ENCODE results near the gene AP2B1. TPM values are rescaled to one million over a fixed set of nuclear protein-coding genes. Genes with fewer than 3 reads are reported as not detected.

The AP2B1 gene
- total RNA-seq, 3 donors from 2014 or later, result 78.4 to 91.9 (median 88.5) TPM

DNA sequence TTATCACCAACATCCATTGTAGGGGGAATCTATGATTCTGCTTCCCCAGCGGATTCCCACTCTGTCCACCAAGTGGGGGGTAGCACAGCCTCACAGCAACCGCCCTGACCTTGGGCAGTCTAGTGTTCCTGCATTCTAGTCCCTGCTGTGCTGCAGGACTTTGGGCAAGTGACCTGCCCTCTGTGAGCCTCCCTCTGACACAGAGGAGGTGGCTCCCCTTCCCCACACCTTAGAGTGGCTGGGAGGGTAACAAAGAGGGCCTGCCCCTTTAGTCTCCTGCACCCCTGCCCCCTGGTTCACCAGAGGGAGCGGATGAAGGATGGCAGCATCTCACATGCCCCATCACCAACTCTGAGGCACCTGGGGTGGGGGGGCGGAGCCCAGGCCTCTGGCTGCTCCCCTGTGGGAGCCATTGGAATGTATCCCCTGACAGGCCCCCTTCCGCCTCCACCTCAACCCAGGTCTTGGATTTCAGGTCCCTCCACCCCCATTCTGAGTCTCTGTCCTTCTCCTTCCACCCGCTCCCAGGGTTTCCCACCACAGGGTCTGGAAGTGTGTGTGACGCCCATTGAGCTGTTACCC lies 155.9 kb downstream of the AP2B1 start:
- H3K4me3 ChIP-seq, result no peak overlapping the region
- no peak for DNase-seq (ENCODE audit: low spot score in 2 of 2)
- intact Hi-C loops (cut with DNase I; ENCODE audit: low total_unique reads), result no loop called here
- H3K27ac ChIP-seq, result no peak overlapping the region
- no peaks in the 10 kb centered on the region for H3K36me3 ChIP-seq
- no peaks in the 10 kb centered on the region for H3K9me3 ChIP-seq
- TF ChIP-seq, protein P1, sequence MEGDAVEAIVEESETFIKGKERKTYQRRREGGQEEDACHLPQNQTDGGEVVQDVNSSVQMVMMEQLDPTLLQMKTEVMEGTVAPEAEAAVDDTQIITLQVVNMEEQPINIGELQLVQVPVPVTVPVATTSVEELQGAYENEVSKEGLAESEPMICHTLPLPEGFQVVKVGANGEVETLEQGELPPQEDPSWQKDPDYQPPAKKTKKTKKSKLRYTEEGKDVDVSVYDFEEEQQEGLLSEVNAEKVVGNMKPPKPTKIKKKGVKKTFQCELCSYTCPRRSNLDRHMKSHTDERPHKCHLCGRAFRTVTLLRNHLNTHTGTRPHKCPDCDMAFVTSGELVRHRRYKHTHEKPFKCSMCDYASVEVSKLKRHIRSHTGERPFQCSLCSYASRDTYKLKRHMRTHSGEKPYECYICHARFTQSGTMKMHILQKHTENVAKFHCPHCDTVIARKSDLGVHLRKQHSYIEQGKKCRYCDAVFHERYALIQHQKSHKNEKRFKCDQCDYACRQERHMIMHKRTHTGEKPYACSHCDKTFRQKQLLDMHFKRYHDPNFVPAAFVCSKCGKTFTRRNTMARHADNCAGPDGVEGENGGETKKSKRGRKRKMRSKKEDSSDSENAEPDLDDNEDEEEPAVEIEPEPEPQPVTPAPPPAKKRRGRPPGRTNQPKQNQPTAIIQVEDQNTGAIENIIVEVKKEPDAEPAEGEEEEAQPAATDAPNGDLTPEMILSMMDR (IDR thresholded peaks at IDR 0.05), result no peak
- peaks cover 0 to 41% of the 10 kb centered on the region in 2 donors for H3K27me3 ChIP-seq
- H3K4me1 ChIP-seq, result peaks cover 0 to 11% of the 10 kb centered on the region in 2 donors

DNA sequence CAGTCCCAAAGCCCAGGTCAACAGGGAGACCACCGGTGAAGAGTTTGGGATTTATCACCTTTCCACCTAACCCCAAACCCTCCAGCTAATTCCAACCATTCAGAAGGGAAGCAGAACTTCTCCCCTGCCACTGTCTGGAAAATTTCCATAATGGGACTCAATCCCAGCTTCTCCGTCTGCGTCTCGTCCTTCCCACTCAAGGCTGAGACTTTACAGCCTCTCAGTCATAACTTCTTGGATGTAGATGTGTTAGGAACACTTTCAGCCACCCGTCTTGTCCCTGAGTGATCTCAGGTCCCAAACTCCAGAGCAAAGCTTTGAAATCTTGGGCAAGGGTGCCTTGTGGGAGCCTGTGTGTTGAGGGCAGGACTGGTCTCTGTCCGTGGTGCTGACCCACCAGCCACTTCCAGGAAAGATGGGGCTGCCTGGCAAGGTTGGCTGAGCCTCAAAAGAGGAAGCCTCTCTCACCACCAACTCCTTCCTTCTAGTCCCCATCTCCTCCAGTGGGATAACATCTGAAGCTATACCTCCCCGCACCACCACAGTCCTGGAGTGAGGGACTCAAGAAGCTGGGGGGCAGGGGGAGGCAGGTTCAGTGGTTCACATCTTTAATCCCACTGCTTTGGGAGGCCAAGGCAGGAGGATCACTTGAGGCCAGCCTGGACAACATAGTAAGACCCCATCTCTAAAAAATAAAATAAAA lies 156.7 kb downstream of the AP2B1 start:
- Histone ChIP-seq H3K9me3 (no peaks in the 10 kb centered on the region), H3K4me1 (peaks cover 3 to 14% of the 10 kb centered on the region in 2 donors), H3K36me3 (no peaks in the 10 kb centered on the region), H3K27ac (no peak overlapping the region), H3K27me3 (peaks cover 0 to 41% of the 10 kb centered on the region in 2 donors), H3K4me3 (no peak overlapping the region)
- TF ChIP-seq POLR2A (IDR thresholded peaks at IDR 0.05) (no peak), POLR2AphosphoS5 (IDR thresholded peaks at IDR 0.05) (no peak)
- TF ChIP-seq, protein P1 (IDR thresholded peaks at IDR 0.05), result no peak
- no peak for DNase-seq (ENCODE audit: low spot score in 2 of 2)
- intact Hi-C loops (cut with DNase I; ENCODE audit: low total_unique reads), result no loop called here

DNA sequence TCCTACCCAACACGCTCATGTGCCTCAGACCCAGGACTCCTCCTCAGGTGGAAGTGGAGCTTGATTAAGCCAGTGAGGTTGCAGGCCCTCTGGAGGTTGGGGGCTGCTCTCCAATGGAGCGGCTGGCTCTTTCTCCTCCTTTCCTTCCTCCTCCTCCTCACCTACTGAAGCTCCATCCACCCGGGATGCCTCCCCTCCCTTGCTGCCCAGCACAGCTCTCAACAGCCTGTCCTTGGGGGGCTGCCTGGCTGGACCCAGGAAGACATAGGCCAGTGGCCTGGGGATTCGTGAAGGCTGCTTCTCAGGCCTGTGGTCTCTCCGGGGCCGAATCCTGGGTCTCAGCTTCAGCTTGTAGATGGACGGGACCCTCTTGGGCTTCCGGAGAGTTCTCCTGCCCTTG lies 157.7 kb downstream of the AP2B1 start:
- H3K9me3 ChIP-seq, result no peaks in the 10 kb centered on the region
- H3K27me3 ChIP-seq, result peaks cover 0 to 41% of the 10 kb centered on the region in 2 donors
- TF ChIP-seq POLR2AphosphoS5 (IDR thresholded peaks at IDR 0.05), result no peak
- TF ChIP-seq, protein P1 (IDR thresholded peaks at IDR 0.05), result no peak
- TF ChIP-seq POLR2A (IDR thresholded peaks at IDR 0.05), result no peak
- no peak overlapping the region for H3K27ac ChIP-seq
- H3K4me1 ChIP-seq, result peaks cover 3 to 14% of the 10 kb centered on the region in 2 donors
- H3K4me3 ChIP-seq, result no peak overlapping the region
- H3K36me3 ChIP-seq, result no peaks in the 10 kb centered on the region
- intact Hi-C loops (cut with DNase I; ENCODE audit: low total_unique reads), result no loop called here
- DNase-seq (ENCODE audit: low spot score in 2 of 2), result no peak

DNA sequence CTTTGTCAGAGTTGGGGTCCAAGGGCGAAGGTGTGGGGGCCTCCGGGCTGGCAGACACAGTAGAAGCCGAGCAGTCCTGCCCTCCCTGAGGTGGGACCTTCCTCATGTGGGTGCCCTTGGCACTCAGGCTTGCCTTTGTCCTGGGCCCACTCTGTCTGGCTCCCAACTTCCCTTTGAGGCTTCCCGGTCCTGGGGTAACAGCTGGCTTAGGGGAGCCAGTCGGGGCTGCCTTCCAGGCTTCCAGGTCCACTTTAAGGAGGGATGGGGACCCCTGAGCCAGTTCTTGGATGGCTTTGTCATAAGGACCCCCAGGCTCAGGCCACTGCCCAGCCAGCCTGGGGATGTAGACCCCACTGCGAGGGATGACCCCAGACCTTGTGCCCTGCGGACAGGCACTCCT lies 158.1 kb downstream of the AP2B1 start:
- Histone ChIP-seq H3K4me3 (no peak overlapping the region), H3K36me3 (no peaks in the 10 kb centered on the region), H3K4me1 (peaks cover 3 to 14% of the 10 kb centered on the region in 2 donors), H3K9me3 (no peaks in the 10 kb centered on the region), H3K27me3 (peaks cover 0 to 38% of the 10 kb centered on the region in 2 donors), H3K27ac (no peak overlapping the region)
- intact Hi-C loops (cut with DNase I; ENCODE audit: low total_unique reads), result no loop called here
- no peak for DNase-seq (ENCODE audit: low spot score in 2 of 2)
- TF ChIP-seq POLR2A (IDR thresholded peaks at IDR 0.05), result no peak
- TF ChIP-seq, protein P1 (IDR thresholded peaks at IDR 0.05), result no peak
- TF ChIP-seq POLR2AphosphoS5 (IDR thresholded peaks at IDR 0.05), result no peak

DNA sequence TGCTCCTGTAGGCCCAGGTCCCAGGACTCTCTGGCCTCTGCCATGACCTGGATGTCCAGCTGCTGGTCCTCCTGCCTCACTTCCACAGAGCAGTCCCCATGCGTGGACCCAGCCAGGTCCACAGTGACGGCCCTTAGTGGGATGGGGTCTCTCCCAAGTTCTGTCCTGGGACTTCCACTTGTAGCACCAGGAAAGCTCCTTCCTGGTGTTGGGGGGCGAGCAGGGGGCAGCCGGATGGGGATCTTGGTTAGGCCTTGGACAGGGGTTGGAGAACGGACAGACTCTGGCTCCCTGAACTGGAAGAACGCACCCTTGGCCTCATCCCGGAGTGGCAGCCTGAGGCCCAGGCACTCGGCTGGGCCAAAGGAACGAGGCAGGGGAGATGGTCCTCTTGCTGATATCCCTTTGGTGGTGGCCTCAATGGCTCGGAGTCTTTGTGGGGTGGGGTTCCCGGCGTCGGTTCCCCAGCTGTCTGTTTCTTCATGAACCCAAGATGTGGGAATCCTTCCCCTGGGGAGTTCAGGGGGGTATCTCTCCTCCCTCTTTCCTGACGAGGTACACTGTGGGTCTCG lies 158.7 kb downstream of the AP2B1 start:
- no peaks in the 10 kb centered on the region for H3K9me3 ChIP-seq
- H3K4me3 ChIP-seq, result no peak overlapping the region
- no peak for DNase-seq (ENCODE audit: low spot score in 2 of 2)
- H3K4me1 ChIP-seq, result peaks cover 3 to 14% of the 10 kb centered on the region in 2 donors
- TF ChIP-seq POLR2A (IDR thresholded peaks at IDR 0.05) (no peak), POLR2AphosphoS5 (IDR thresholded peaks at IDR 0.05) (no peak)
- TF ChIP-seq, protein P1 (IDR thresholded peaks at IDR 0.05), result no peak
- H3K36me3 ChIP-seq, result no peaks in the 10 kb centered on the region
- intact Hi-C loops (cut with DNase I; ENCODE audit: low total_unique reads), result no loop called here
- peaks cover 0 to 32% of the 10 kb centered on the region in 2 donors for H3K27me3 ChIP-seq
- H3K27ac ChIP-seq, result no peak overlapping the region
